Measurements from ENCODE around the gene FBXO47. TPM values are rescaled to one million over a fixed set of nuclear protein-coding genes. Genes with fewer than 3 reads are reported as not detected.

The FBXO47 gene
- polyA plus RNA-seq, 1 donor: not detected

- DNase-seq (ENCODE audit: low read depth): no peak
Observed at GRCh38 chr17:38905375-38905774, 61.8 kb downstream of the FBXO47 start.

- DNase-seq (ENCODE audit: low read depth): no peak
Observed at GRCh38 chr17:38904892-38905291, 62.3 kb downstream of the FBXO47 start.

- DNase-seq (ENCODE audit: low read depth): no peak
Observed at GRCh38 chr17:38903404-38903803, 63.8 kb downstream of the FBXO47 start.

GRCh38 chr17:38900978-38901656, 66.1 kb downstream of the FBXO47 start:
- DNase-seq (ENCODE audit: low read depth): no peak

DNA sequence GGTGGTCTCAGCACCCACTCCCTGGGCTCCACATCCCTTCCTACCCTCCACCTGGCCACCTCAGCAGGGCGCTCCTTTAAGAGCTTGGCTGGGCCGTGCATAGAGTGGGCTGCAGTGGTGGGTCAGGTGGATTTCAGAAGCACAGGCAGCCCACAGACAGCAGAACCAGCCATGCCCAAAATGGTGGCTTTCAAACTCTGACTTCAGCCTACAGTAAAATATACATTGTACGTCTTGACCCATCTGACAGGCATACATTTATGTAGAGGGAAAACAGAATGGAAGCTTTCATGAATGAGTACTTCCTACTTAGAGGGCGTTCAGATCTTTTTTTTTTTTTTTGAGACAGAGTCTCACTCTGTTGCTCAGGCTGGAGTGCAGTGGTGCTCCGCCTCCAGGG, 67.8 kb downstream of the FBXO47 start:
- no peak for DNase-seq (ENCODE audit: low read depth)

DNA sequence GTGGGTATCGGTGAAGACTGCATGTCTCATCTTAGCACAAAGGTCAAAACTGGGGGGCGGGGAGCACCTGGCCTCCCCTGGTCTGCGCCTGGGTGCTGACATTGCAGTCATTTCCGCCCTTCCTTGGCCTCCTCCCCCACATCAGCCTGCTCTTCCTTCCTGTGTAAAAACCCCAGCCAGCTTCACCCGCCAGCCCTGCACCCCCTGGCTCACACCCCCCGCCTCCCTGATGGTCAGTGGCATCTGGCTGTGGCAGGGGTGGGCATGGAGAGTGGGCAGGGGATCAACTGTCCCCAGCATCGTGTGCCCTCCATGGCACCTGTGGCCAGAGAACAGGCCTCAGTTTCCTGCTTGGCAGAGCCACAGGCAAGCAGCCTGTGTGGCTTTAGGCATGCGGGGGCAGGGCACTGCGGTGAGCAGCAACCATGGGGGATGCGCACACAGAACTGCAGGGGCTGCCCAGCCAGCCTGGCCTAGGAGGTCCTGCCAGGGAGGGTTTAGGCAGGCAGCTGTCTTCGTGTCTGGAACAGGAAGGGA, 68.3 kb downstream of the FBXO47 start:
- no peak for DNase-seq (ENCODE audit: low read depth)

GRCh38 chr17:38898291-38898679, 68.9 kb downstream of the FBXO47 start:
- DNase-seq (ENCODE audit: low read depth): no peak

DNA sequence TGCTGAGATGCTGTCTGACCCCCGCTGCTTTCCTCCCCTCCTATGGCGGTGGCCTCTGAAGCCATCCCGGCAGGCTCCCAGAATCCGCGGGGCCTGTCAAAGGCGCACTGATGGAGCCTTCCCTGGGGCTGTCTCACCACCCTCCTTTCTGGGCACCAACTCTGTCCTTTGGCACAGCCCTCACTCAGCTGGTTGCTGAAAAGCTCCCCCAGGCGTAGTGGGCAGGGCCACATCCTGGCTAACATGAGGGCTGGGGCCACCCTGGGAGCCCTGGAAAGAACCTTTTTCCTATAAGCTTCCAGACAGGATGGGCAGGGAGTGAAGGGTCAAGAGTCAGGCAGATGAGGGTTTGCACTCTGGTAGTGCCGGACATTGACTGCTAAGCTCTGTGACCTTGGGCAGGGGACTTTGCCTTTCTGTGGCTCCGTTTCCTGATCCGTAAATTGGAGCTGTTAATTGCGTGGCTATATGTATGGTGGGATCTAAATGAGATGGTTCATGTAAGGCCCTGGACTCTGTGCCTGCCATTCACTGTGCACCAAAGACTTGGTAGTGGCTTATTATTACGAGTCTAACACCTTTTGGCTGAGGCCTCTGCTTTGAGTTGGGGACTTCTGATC, 69.4 kb downstream of the FBXO47 start:
- no peak for DNase-seq (ENCODE audit: low read depth)

DNA sequence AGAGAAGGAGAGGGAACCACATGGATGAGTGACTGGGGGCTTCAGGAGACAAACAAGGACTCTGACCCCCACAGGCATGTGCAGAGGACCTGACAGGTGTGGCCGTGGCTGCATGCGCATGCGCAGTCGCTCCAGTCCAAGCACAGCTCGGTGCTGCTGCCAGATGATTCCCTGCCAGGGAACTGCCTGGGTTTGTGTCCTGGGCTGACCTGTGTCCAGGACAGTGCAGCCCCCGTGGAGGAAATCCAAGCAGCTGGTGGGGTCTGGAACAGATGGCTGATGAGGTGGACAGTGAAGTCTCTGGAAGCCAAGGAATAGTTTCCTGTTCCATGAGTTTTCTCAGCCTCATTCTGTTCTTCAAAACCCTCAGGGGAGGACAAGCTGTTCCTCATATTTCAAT, 70.0 kb downstream of the FBXO47 start:
- DNase-seq (ENCODE audit: low read depth): peak; percentile 55

- DNase-seq (ENCODE audit: low read depth): no peak
Observed at GRCh38 chr17:38896346-38896954, 70.8 kb downstream of the FBXO47 start.

GRCh38 chr17:38894276-38894675, 72.9 kb downstream of the FBXO47 start:
- no peak for DNase-seq (ENCODE audit: low read depth)

DNA sequence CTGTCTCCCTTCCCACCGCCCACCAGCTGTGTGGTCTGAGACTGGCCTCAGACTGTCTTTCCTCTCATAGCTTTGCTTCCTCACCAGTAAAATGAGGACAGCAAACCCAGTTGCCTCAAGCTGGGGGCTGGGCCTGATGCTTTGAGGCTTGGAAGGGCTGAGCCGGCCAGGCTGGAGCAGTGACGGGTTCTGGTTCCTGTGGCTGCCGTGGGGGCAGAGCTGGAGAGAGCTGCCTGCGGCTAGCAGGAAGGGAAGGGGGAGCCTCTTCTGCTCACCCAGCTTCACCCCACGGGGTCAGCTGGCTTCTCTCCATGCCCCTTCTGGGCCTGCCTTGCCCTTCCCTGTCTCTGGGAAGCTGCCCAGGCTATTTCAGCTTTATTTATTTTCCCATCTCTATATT, 73.6 kb downstream of the FBXO47 start:
- DNase-seq (ENCODE audit: low read depth): no peak

DNA sequence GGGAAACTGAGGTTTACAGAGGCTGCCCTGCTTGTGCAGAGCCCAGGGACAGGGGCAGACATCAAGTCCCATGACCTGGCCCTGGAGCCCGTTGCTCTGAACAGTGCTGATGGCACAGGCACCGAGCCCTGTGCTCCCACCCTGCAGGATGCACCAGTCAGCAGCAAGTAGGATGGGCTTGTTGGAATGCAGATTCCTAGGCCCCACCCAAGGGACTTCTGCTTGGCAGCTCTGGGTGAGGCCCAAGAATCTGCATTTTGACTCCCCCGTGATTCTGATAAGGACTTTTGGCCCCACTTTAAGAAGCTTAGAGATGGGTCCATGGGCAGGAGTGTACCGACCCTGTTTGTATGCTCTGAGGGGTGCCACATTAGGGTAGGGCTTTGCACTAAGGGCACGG, 74.1 kb downstream of the FBXO47 start:
- no peak for DNase-seq (ENCODE audit: low read depth)

DNA sequence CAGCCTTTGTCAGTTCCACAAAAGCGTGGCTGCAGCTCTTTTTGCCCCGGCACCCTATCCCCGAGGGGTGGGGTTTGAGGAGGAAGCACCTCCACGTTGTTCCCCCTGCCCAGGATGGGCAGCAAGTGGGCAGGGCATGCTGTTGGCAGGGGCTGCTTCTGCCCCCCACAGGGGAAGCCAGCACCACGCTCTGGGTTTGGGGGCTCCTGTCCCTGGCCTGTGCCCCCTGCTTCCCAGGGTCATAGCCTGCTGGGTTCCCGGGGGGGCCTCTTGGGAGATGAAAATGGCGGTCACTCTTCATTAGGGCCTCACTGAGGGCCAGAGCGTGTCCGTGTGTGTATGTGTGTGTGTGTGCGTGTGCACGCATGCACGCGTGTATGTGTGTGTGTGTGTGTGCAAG, 74.6 kb downstream of the FBXO47 start:
- DNase-seq (ENCODE audit: low read depth): no peak

DNA sequence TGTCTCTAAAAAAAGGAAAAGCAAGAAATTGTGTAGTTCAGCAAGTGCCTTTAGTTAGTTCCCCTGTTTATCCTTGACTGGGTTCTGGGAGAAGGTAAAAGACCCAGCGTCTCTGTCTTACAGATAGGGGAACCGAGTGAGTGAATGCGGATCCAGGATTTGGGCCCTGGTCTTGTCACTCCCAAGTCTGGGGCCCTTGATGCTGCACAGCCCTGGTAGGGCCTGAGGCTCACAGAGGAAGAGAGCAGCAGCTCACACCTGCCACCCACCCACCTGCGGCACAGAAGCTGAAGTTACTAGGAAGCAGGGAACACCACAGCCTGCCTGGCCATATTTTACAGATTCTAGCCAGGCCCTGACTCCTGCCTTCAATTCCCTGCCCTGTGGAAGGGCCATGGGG, 75.1 kb downstream of the FBXO47 start:
- no peak for DNase-seq (ENCODE audit: low read depth)

DNA sequence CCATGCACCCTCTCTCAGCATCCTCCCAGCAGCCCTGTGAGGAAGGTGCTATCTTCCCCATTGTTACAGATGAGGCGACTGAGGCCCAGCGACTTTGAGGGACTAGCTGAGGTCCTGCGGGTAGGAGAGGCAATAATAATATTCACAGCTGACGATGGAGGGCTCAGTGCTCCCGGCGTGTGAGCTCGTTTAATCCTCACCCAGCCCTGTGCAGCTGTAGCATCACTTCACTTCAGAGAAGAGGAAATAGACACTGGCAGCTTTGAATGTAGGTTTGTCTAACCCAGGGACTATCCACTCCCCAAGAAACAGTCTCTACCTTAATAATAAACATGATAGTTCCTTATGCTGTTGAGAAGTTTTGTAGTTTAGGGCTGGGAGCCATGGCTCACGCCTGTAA, 75.8 kb downstream of the FBXO47 start:
- DNase-seq (ENCODE audit: low read depth): no peak

- no peak for DNase-seq (ENCODE audit: low read depth)
Observed at GRCh38 chr17:38890410-38890746, 76.8 kb downstream of the FBXO47 start.

DNA sequence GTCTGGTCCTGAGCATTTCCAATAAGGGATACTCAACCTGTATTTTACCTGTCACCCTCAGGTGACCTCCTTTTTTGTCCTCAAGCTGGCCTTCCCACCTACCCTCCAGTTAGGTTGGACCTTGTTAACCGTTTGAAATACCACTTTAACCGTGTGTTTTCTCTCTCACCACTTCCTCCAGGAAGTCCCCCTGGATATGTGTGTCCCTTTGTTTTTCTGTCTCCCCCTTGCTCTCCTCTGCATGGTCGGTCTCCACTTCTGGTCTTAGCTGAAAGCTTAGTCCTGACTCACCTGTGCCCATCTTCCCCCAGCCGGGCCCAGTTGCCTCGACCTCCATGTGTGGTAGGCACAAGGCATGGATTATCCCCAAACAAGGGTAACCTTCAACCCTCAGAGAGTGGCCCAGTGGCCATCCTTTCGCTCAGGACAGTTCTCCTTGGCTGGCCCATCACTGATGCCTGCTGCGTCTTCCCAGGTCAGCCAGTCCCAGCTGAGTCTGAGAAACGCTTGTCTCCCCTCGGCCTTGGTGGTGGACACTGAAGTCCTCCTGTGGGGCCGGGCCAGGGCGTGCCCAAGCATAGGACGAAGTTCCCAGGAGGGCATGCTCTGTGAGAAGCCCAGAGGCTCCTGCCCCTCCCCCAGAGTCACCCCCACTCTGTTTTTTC, 77.3 kb downstream of the FBXO47 start:
- DNase-seq (ENCODE audit: low read depth): no peak

- no peak for DNase-seq (ENCODE audit: low read depth)
Observed at GRCh38 chr17:38888842-38889241, 78.4 kb downstream of the FBXO47 start.

GRCh38 chr17:38886643-38887010, 80.6 kb downstream of the FBXO47 start:
- no peak for DNase-seq (ENCODE audit: low read depth)

Data from forelimb muscle (tissue), 1 donor.